SU-DHL-6 (cell line): Measurements from ENCODE around the gene PARD6G.

Experiments
- CTCF ChIP-seq: fragments of 200-600 bp; sonication (generic); IDR thresholded peaks from one replicate; pipeline ENCODE4 v1.5.1; 2017; ENCODE audit warnings: antibody characterized with exemption, mild to moderate bottlenecking, low read length, moderate library complexity; ENCODE audit not compliant: insufficient read depth, poor library complexity, severe bottlenecking
- EZH2phosphoT487 ChIP-seq: fragments of 200-600 bp; sonication (generic), shearing (Covaris generic); conservative IDR thresholded peaks from 2 replicates; pipeline ENCODE4 v1.6.1; 2018; ENCODE audit warnings: mild to moderate bottlenecking, antibody characterized with exemption, low read length, moderate library complexity, mixed read lengths

GRCh38 chr18:80168346-80168745, 79.0 kb downstream of the PARD6G start:
- no peak for TF ChIP-seq CTCF
- TF ChIP-seq EZH2phosphoT487 = no peak
